ENCODE data around the gene OSM. TPM values are rescaled to one million over a fixed set of nuclear protein-coding genes. Genes with fewer than 3 reads are reported as not detected.

Gene OSM
- total RNA-seq, 6 donors from 2014 or later: 0.98 to 11.7 (median 5.1) TPM

- DNase-seq (peak in 1 of 2 donors; percentile 85), ATAC-seq (ENCODE audit: low FRiP score in 2 of 2) (peak in 1 of 2 donors; percentile 13)
- 58 to 61% methylated on average over 25 to 26 of the region's 26 CpGs for WGBS, 2 donors
- no peaks in the 10 kb centered on the region for H3K4me1 ChIP-seq
- H3K9me3 ChIP-seq: no peaks in the 10 kb centered on the region
- H3K27ac ChIP-seq: peak overlapping the region in 1 of 4 donors; percentile 36
- H3K4me3 ChIP-seq: no peak overlapping the region
- TF ChIP-seq, protein P1, sequence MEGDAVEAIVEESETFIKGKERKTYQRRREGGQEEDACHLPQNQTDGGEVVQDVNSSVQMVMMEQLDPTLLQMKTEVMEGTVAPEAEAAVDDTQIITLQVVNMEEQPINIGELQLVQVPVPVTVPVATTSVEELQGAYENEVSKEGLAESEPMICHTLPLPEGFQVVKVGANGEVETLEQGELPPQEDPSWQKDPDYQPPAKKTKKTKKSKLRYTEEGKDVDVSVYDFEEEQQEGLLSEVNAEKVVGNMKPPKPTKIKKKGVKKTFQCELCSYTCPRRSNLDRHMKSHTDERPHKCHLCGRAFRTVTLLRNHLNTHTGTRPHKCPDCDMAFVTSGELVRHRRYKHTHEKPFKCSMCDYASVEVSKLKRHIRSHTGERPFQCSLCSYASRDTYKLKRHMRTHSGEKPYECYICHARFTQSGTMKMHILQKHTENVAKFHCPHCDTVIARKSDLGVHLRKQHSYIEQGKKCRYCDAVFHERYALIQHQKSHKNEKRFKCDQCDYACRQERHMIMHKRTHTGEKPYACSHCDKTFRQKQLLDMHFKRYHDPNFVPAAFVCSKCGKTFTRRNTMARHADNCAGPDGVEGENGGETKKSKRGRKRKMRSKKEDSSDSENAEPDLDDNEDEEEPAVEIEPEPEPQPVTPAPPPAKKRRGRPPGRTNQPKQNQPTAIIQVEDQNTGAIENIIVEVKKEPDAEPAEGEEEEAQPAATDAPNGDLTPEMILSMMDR (IDR thresholded peaks at IDR 0.05): no peak
- no peak for TF ChIP-seq POLR2A (IDR thresholded peaks at IDR 0.05)
- no peaks in the 10 kb centered on the region for H3K36me3 ChIP-seq
- H3K27me3 ChIP-seq: no peaks in the 10 kb centered on the region
Measured at GRCh38 chr22:30221121-30221992, 45.3 kb downstream of the OSM start.

GRCh38 chr22:30220338-30221012 is 46.2 kb downstream of the OSM start:
- no peaks in the 10 kb centered on the region for H3K4me1 ChIP-seq
- H3K27me3 ChIP-seq: no peaks in the 10 kb centered on the region
- WGBS, 2 donors: 77 to 80% methylated on average over 7 of the region's 7 CpGs
- ATAC-seq (ENCODE audit: low FRiP score in 2 of 2): no peak
- TF ChIP-seq, protein P1 (IDR thresholded peaks at IDR 0.05): no peak
- no peak for TF ChIP-seq POLR2AphosphoS5 (IDR thresholded peaks at IDR 0.05)
- TF ChIP-seq POLR2A (IDR thresholded peaks at IDR 0.05): no peak
- no peak for TF ChIP-seq EP300 (IDR thresholded peaks at IDR 0.05)
- no peak overlapping the region for H3K4me3 ChIP-seq
- H3K9me3 ChIP-seq: no peaks in the 10 kb centered on the region
- peak overlapping the region in 1 of 4 donors; percentile 36 for H3K27ac ChIP-seq
- H3K36me3 ChIP-seq: no peaks in the 10 kb centered on the region
- DNase-seq: no peak

DNA sequence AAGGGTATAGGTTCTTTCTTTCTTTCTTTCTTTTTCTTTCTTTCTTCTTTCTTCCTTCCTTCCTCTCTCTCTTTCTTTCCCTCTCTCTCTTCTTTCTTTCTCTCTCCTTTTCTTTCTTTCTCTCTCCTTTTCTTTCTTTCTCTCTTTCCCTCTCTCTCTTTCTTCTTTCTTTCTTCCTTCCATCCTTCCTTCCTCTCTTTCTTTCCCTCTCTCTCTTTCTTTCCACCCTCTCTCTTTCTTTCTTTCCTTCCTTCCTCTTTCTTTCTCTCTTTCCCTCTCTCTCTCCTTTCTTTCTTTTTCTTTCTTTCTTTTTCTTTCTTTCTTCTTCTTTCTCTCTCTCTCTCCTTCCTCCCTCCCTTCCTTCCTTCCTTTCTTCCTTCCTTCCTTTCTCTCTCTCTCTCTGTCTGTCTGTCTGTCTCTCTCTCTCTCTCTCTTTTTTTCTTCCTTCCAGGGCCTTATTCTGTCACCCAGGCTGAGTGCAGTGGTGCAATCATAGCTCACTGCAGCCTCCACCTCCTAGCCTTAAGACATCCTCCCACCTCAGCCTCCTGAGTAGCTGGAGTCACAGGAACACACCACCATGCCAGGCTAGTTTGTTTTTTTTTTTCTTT is 46.9 kb downstream of the OSM start:
- DNase-seq: no peak

DNA sequence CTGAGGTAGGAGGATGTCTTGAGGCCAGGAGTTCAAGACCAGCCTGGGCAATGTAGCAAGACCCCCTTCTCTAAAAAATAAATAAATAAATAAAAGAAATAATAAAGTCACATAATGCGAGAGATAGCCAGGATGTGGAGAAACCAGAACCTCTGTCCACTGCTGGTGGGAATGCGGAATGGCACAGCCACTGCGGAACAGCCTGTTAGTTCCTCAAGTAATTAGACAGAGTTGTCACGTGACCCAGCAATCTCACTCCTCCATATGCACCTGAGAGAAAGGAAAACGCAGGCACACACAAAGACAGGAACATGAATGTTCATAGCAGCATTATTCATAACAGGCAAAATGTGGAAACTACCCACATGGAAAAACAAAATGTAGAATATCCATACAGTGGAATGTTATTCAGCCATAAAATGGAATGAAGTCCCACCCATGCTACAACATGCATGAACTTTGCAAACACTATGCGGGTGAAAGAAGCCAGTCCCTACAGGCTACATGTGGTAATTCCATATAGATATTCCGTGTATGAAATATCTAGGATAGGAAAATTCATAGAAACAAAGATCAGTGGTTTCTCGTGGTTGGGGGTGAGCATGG is 47.5 kb downstream of the OSM start:
- no peak for TF ChIP-seq POLR2AphosphoS5 (IDR thresholded peaks at IDR 0.05)
- TF ChIP-seq EP300 (IDR thresholded peaks at IDR 0.05): no peak
- TF ChIP-seq, protein P1 (IDR thresholded peaks at IDR 0.05): no peak
- TF ChIP-seq POLR2A (IDR thresholded peaks at IDR 0.05): no peak
- no peaks in the 10 kb centered on the region for H3K4me1 ChIP-seq
- WGBS, 2 donors: 77 to 82% methylated on average over 8 of the region's 8 CpGs

More for the DNA sequence above, 46.9 kb downstream of the OSM start:
- no peaks in the 10 kb centered on the region for H3K27me3 ChIP-seq
- no peaks in the 10 kb centered on the region for H3K9me3 ChIP-seq
- no peak overlapping the region for H3K27ac ChIP-seq
- no peaks in the 10 kb centered on the region for H3K4me1 ChIP-seq
- ATAC-seq (ENCODE audit: low FRiP score in 2 of 2): no peak
- TF ChIP-seq, protein P1 (IDR thresholded peaks at IDR 0.05): no peak
- TF ChIP-seq POLR2AphosphoS5 (IDR thresholded peaks at IDR 0.05): no peak
- TF ChIP-seq POLR2A (IDR thresholded peaks at IDR 0.05): no peak
- no peak for TF ChIP-seq EP300 (IDR thresholded peaks at IDR 0.05)
- H3K36me3 ChIP-seq: no peaks in the 10 kb centered on the region
- H3K4me3 ChIP-seq: no peak overlapping the region

More for the DNA sequence above, 47.5 kb downstream of the OSM start:
- DNase-seq (no peak), ATAC-seq (ENCODE audit: low FRiP score in 2 of 2) (no peak)
- Histone ChIP-seq H3K27ac (no peak overlapping the region), H3K9me3 (no peaks in the 10 kb centered on the region), H3K4me3 (no peak overlapping the region), H3K27me3 (no peaks in the 10 kb centered on the region), H3K36me3 (no peaks in the 10 kb centered on the region)
